GM10248 (cell line): ENCODE data around the gene CER1.

Experiments used
- CTCF ChIA-PET: fragments of 300-600 bp; sonication (Branson Sonifier 250); formaldehyde crosslinking; extraction: SDS; loops from one replicate; lab custom pipeline; 2021; ENCODE audit warnings: antibody characterized with exemption; lab: Yijun Ruan, JAX
- POLR2A ChIA-PET: fragments of 350-650 bp; sonication (Branson Sonifier 250); formaldehyde crosslinking; extraction: SDS; loops from one replicate; lab custom pipeline; 2020; ENCODE audit warnings: antibody characterized with exemption; lab: Yijun Ruan, JAX
- DNase-seq: peaks from one replicate; pipeline ENCODE4 v3.0.0; 2012; ENCODE audit errors: extremely low spot score
- TF ChIP-seq, protein P1 (sequence below): IDR thresholded peaks from 2 replicates; pipeline ENCODE4 v1.5.1; 2012; ENCODE audit warnings: mild to moderate bottlenecking, low read depth; ENCODE audit errors: extremely low read depth, missing control alignments, control extremely low read depth

CER1 gene

DNA sequence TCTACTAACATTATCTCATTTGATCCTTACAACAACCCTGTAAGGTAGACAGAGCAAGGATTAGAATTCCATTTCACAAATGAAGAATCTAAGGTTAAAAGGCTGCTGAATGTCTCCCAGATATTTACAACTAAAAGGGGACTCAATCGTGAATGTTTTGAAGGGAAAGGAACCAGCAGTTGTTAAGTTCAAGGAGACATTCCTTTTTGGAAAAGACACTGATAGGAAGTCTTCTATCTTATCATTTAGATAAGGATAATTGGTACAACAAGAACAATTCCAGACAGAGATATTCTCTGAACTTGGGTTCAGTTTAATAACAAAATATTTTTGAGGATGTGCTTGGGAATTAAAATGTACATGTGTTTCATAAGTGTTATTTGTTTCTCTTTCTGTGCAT, 37.5 kb upstream of the CER1 start:
- ChIA-PET CTCF (interaction anchor here (1.0 to 3.0 kb wide), 2 partner anchors 9 kb away, joined by 3 to 19 read pairs; no protein-coding TSS in a partner anchor), POLR2A (no interaction called here)
- no peak for DNase-seq
- TF ChIP-seq, protein P1, sequence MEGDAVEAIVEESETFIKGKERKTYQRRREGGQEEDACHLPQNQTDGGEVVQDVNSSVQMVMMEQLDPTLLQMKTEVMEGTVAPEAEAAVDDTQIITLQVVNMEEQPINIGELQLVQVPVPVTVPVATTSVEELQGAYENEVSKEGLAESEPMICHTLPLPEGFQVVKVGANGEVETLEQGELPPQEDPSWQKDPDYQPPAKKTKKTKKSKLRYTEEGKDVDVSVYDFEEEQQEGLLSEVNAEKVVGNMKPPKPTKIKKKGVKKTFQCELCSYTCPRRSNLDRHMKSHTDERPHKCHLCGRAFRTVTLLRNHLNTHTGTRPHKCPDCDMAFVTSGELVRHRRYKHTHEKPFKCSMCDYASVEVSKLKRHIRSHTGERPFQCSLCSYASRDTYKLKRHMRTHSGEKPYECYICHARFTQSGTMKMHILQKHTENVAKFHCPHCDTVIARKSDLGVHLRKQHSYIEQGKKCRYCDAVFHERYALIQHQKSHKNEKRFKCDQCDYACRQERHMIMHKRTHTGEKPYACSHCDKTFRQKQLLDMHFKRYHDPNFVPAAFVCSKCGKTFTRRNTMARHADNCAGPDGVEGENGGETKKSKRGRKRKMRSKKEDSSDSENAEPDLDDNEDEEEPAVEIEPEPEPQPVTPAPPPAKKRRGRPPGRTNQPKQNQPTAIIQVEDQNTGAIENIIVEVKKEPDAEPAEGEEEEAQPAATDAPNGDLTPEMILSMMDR = no peak

DNA sequence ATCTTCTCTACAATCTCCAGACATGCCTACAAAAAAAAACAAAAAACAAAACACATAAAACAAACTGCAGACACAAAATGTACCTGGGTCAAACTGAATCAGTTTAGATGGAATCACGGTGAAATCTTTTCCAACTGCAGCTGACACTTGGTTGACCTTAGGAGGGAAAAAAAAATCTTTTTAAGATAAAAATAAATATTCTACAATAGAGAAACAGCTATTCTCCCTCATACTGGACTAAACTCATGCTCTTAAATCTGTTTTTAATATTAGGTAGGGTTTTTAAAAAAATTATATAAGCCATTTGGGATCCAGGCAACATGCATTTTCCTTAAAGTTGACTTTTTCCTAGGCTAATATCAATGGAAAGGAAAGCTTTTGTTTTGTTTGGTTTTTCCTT, 33.8 kb upstream of the CER1 start:
- no peak for DNase-seq
- ChIA-PET POLR2A (no interaction called here), CTCF (interaction anchor here (0.9 to 1.2 kb wide), 3 partner anchors 12 to 40 kb away, joined by 3 read pairs; no protein-coding TSS in a partner anchor)
- TF ChIP-seq, protein P1 = no peak

DNA sequence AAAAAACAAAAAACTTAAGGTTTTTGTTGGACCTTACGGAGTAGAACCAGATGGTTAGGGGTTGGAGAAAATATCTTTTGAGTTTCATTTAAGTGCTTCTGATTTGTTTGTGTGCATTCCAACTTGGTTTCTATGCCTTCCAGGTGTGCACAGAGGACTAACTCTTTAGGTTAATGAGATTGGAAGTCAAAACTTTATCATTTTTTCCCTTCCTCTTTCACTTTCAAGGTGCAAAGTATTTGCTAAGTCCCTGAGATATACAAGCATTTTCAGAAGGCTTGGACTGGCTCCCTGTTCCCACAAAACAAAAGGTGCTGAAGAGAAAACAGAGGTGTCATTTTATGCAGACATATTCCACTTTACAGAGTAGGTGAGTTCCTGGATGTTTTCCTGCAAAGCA, 30.3 kb upstream of the CER1 start:
- CTCF ChIA-PET = interaction anchor here (1.1 to 3.7 kb wide), 2 partner anchors 16 to 17 kb away, joined by 4 to 16 read pairs; no protein-coding TSS in a partner anchor
- POLR2A ChIA-PET = no interaction called here
- DNase-seq = no peak
- TF ChIP-seq, protein P1 = no peak

DNA sequence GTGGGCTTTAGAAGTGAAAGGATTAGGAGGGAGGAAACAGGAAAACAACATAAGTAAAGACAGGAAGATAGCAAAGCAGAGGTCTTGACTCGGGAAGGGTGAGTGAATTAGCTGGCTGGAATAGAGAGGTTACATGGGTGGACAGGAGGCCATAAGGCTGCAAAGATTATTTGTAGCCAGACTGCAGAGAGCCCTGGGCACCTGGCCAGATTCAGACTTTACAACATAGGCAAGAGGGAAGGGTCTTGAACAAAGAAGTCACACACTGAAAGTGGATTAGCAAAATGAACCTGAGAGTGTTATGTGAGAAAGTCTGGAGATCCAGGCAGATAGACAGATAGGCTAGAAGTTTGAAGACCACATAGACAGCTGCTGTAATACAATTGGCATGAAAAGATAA, 29.7 kb upstream of the CER1 start:
- TF ChIP-seq, protein P1 = no peak
- DNase-seq = no peak
- POLR2A ChIA-PET = no interaction called here
- CTCF ChIA-PET = interaction anchor here (1.1 to 3.7 kb wide), 3 partner anchors 11 to 17 kb away, joined by 4 to 16 read pairs (median 9); no protein-coding TSS in a partner anchor

DNA sequence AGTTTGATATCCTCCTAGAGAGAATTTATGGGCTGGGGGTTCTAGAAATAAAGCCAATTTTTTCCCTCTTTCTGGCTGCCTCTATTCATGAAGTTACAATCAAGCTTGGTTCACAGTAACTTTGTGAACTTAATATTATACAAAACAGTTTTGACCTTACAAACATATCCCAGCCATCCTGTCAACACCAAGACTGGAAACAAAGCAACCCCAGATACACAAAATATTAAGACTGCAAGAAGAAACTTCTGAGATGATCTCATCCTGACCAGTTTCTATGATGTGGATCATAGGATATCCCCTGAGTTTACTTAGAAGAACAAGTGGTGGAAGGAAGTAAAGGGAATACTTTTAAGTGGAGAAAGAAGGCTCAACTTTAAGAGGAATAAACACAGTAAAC, 28.3 kb upstream of the CER1 start:
- TF ChIP-seq, protein P1 = no peak
- no peak for DNase-seq
- ChIA-PET CTCF (interaction anchor here (0.8 to 3.7 kb wide), 6 partner anchors 10 to 324 kb away, joined by 3 to 16 read pairs (median 4); no protein-coding TSS in a partner anchor), POLR2A (no interaction called here)

DNA sequence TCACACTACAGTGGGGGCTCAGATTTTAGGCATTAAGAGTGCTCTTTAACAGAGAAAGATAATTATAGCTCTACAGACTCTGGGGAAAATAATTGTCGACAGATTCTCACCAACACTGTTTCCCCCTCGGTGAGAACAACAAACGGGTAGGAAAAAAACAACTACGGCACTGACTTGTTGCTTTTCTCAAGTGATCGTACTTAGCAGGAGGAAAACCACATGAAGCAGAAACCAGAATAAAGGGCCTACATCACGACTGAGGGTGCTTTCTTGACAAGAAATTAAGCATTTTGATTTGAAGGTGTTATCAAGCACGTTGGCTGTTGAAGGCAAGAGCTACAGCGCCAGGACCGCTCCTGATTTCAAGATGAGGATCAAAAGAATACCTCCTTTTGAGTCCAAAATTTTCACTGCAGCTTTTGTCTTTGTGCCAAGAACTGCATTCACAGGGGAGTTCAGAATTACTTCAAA, 27.2 kb upstream of the CER1 start:
- ChIA-PET POLR2A (no interaction called here), CTCF (interaction anchor here (1.2 to 3.7 kb wide), 2 partner anchors 19 to 322 kb away, joined by 3 to 16 read pairs; no protein-coding TSS in a partner anchor)
- TF ChIP-seq, protein P1 = no peak
- DNase-seq = no peak
